ENCODE measurements around the gene NTPCR.

Gene NTPCR

GRCh38 chr1:232968391-232968790 is 18.0 kb downstream of the NTPCR start (continued):
- no peak for TF ChIP-seq ZBTB10 (tag by site-specific recombination; IDR thresholded peaks at IDR 0.05)
- TF ChIP-seq ZSCAN16 (tag by site-specific recombination; IDR thresholded peaks at IDR 0.05): no peak
- TF ChIP-seq EGR2 (tag by site-specific recombination; IDR thresholded peaks at IDR 0.05; ENCODE audit: low read depth): no peak
- TF ChIP-seq ZNF311 (tag by site-specific recombination; IDR thresholded peaks at IDR 0.05; ENCODE audit: borderline replicate concordance): no peak
- TF ChIP-seq ZFP37 (tag by site-specific recombination; IDR thresholded peaks at IDR 0.05): no peak
- TF ChIP-seq ZNF350 (tag by site-specific recombination; IDR thresholded peaks at IDR 0.05): no peak
- no peak for TF ChIP-seq ZNF132 (tag by site-specific recombination; IDR thresholded peaks at IDR 0.05; ENCODE audit: borderline replicate concordance)

GRCh38 chr1:232968965-232969364 is 18.6 kb downstream of the NTPCR start:
- no peaks in the 10 kb centered on the region for H3K9me3 ChIP-seq (ENCODE audit: control insufficient read depth, insufficient read depth, low read depth, low read length)
- POLR2A ChIA-PET: no interaction called here
- no peak overlapping the region for H3K4me3 ChIP-seq (ENCODE audit: low read depth, low read length)
- no peak for TF ChIP-seq ZNF202 (tag by site-specific recombination; IDR thresholded peaks at IDR 0.05; ENCODE audit: borderline replicate concordance)
- TF ChIP-seq ZNF341 (tag by site-specific recombination; IDR thresholded peaks at IDR 0.05; ENCODE audit: low read depth): no peak
- TF ChIP-seq ZNF488 (tag by site-specific recombination; IDR thresholded peaks at IDR 0.05): no peak
- no peak for TF ChIP-seq PRDM1 (tag by site-specific recombination; IDR thresholded peaks at IDR 0.05)
- TF ChIP-seq ZNF335 (tag by site-specific recombination; conservative IDR thresholded peaks at IDR 0.05): no peak
- no peak for TF ChIP-seq ZNF112 (tag by site-specific recombination; IDR thresholded peaks at IDR 0.05)
- no peak for TF ChIP-seq KLF7 (tag by site-specific recombination; IDR thresholded peaks at IDR 0.05; ENCODE audit: borderline replicate concordance)
- no peak for TF ChIP-seq ZNF639 (tag by site-specific recombination; IDR thresholded peaks at IDR 0.05)
- TF ChIP-seq ZBTB20 (tag by site-specific recombination; IDR thresholded peaks at IDR 0.05): no peak
- no peak for TF ChIP-seq RBAK (tag by site-specific recombination; IDR thresholded peaks at IDR 0.05)
- no peak for TF ChIP-seq ZNF777 (tag by site-specific recombination; IDR thresholded peaks at IDR 0.05; ENCODE audit: borderline replicate concordance)
- no peak for TF ChIP-seq HOXC10 (CRISPR knock-in tag; IDR thresholded peaks at IDR 0.05)
- TF ChIP-seq ZNF274 (IDR thresholded peaks at IDR 0.05; ENCODE audit: low read length): no peak
- TF ChIP-seq ZNF274 (tag by site-specific recombination; IDR thresholded peaks at IDR 0.05; ENCODE audit: borderline replicate concordance): no peak
- no peak for TF ChIP-seq ZNF404 (tag by site-specific recombination; IDR thresholded peaks at IDR 0.05)
- no peak for TF ChIP-seq ZNF785 (tag by site-specific recombination; IDR thresholded peaks at IDR 0.05)
- TF ChIP-seq ZBTB10 (tag by site-specific recombination; IDR thresholded peaks at IDR 0.05): no peak
- no peak for TF ChIP-seq ZNF621 (tag by site-specific recombination; IDR thresholded peaks at IDR 0.05)
- H3K4me1 ChIP-seq (ENCODE audit: control insufficient read depth, insufficient read depth, low read length): no peaks in the 10 kb centered on the region
- H3K27ac ChIP-seq (ENCODE audit: extremely low read depth, low read depth, low read length): no peak overlapping the region
- CTCF ChIA-PET: interaction anchor here (0.5 to 1.1 kb wide), 2 partner anchors 56 to 157 kb away, joined by 3 to 4 read pairs; no protein-coding TSS in a partner anchor
- peaks cover 21 to 86% of the 10 kb centered on the region in 2 experiments for H3K36me3 ChIP-seq (ENCODE audit: control insufficient read depth in 2 of 2, insufficient read depth in 1 of 2, low read length in 2 of 2)

Data from HEK293 (cell line).